G401.6 (cell line): ENCODE data around the gene ATG7.

Experiments used
- FAIRE-seq: peaks from 2 replicates; lab custom pipeline; 2012; peaks lifted over from hg19 to GRCh38; lab: Jason Lieb, UNC

Gene ATG7

DNA sequence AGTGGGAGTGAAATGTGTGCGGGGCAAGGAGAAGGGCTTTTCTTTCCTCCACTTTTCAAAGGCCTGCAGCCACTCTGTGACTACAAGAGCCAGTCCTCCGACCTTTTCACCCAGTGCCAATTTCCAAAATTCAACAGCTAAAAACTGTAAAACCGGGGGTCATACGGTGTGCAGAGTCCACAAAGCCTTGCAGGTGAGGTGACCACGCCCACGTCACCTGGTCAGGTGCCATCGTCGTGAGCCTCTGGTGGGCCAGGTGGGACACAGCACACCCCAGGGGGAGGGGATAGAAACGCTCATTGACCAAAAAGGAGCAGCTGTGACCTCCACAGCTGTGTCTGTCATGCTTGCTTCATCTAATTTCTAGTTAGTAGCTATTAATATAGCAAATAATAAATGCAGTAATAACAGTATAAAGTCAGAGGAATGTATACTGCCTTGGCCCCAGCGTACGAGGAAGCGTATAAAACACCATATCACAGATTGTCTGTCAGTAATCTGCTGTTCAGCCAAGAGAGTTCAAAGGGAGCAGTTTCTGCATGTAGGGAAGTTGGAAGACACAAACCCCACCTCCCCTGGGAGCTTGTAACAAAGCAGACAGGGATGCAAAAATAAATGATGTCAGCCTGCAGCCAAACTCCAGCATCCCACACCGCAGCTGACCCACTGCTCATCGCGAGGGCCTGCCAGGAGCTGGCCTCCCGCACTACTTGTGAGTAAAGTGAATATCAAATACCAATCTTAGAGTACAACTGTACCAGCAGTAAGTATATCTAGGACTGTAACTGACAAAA is 284.9 kb downstream of the ATG7 start:
- FAIRE-seq, result no peak

DNA sequence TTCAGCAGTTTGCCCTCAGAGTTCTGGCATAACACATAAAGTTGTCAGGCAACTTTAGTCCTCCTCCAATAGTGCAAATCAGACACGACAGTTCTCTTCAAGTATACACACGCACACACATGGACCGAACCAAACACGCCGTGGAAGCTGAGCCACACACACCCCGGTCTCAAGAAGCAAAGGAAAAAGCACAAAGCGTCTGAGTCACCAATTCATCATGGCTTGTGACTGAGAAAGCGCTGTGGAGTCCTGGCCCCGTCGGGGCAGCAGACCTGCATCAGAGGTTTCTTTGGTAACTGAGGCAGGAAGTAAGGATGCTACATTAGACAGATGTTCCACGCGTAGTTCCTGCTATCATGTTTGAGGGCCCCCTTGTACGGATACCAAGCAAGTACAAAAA is 285.8 kb downstream of the ATG7 start:
- no peak for FAIRE-seq

DNA sequence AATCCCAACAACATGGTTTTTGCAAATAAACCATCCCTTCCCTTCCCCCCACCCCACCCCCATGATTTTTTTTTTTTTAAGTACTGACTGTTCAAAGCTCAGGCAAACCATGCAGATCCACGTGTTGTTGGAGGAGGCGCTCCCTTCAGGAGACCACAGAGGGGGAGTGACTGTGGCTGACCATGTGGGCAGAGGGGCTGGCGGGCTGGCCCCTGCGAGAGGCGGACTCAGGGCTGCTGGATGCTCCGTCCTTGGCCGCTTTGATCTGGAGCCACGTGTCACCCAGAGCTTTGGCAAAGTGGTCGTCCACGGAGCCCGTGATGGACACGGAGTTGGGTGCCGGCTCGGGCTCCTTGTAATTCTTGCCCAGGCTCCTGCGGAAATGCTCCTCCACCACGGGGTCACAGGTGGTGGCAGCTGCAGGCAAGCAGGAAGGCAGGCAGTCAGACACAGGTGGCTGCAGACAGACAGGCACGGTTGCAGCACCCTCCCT is 286.3 kb downstream of the ATG7 start:
- FAIRE-seq, result no peak

- no peak for FAIRE-seq
Observed at GRCh38 chr3:11558918-11559815, 287.0 kb downstream of the ATG7 start.

GRCh38 chr3:11559816-11560633 is 287.8 kb downstream of the ATG7 start:
- FAIRE-seq, result no peak

- no peak for FAIRE-seq
Observed at GRCh38 chr3:11560746-11561145, 288.5 kb downstream of the ATG7 start.

GRCh38 chr3:11562277-11562881 is 290.2 kb downstream of the ATG7 start:
- FAIRE-seq, result no peak

DNA sequence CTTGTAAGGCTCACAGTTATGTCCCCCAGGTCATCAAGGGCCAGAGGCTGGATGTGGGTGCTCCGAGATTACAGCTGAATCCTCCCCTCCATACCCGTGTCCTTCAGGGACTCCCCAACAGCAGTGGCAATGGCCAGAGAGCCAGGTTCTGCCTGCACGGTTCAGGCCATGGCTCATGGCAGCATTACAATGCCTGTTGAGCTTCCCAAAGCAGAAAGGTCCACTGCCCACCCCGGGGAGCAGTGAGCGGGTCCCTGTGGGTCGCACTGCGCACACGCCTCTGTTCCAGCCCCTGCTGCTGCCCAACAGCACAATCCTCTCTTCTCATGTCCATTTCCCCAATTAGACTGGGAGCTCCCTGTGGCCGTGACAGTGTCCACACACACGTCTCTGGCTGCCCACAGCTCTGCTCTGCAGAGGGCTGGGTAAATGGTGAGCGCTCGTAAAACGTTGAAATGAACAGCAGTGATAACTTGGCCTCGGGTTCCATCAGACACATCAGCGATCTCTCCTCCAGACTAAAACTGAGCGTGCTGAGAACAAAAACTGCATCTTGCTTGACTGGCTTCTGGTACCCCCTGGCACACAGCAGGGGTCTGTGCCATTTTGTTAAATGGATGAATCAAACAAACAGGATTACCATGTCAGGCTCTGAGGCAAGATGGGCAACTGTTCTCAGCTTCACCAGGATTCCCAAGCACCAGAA is 291.1 kb downstream of the ATG7 start:
- no peak for FAIRE-seq

- FAIRE-seq, result no peak
Observed at GRCh38 chr3:11563865-11564185, 291.6 kb downstream of the ATG7 start.

- FAIRE-seq, result no peak
Observed at GRCh38 chr3:11564577-11565001, 292.4 kb downstream of the ATG7 start.

- FAIRE-seq, result no peak
Observed at GRCh38 chr3:11565072-11565471, 292.9 kb downstream of the ATG7 start.

- FAIRE-seq, result no peak
Observed at GRCh38 chr3:11565492-11565891, 293.3 kb downstream of the ATG7 start.

DNA sequence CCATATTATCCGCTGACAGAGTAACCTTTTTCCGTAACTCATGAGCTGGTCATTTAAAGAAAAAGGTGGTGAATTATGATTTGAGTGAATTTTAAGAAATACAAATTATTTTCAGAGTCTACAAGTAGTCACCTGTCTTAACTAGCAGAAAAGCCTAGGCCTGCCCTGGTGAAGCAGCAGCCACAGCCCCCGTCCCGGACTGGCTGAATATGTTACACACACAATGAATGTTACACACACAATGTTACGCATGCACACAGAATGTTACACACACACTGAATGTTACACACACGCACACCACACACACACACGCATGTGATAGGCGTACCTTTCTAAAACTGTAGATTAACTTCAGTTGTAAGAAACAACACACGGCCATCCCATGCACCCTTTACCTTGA is 293.7 kb downstream of the ATG7 start:
- FAIRE-seq, result no peak

- no peak for FAIRE-seq
Observed at GRCh38 chr3:11566478-11566877, 294.3 kb downstream of the ATG7 start.

DNA sequence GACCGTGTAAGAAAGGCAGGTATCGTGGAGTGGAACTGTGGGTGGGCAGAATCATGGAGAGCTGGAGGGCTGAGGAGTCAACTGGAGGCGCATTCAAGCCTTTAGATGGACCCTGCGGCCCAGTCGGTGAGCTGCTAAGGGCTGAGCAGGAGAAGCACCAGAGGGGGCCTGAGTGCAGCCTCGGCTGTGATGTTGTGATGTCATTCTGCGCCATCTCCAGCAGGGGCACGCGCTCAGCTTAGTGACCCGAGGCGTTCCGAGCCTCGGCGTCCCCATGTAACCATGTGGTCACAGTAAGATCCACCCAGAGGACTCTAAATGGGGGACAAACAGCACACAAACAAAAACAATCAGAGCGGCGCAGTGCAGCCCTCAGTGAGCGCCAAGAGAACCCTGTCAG is 294.7 kb downstream of the ATG7 start:
- no peak for FAIRE-seq

DNA sequence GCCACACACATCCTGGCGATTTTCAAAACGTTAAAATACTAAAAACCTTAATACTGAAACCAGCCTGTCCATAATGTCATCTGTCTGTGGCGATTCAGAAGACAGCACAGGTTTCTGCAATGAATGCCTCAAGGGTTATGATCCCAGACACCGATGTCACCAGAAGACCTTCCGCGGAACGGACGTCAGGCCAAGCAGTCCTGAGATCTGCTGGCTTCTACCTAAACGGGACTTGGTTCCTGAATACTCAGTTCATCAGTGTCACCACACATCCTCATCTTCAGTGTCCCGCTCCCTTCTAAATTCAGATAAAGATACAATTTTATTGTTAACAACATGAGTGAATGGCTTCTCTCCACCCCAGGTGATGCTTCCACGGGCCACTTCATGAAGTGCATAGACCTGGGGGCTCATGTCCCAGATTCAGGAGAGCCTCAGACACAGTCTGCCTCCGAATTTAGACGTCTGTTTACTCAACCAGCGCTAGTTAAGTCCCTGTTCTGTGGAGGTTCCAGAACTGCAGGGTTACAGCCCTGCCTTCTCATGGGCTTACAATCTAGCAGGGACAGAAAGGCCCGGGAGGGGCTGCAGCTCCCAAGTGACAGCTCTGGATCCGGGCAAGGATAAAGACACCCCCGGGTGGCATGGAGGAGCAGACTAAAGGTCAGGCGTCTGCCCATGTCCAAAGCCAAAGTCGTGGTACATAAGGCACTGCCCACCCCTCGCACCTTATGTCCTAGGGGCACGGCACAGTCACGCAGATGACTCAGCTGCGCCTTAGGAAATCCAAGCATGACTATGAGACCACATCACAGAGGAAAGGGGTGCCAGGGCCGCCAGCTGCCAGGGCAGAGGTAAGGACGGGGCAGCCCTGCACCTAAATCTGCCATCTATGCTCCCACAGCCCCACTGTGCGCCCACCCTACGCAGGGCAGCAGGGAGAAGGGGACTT is 295.6 kb downstream of the ATG7 start:
- no peak for FAIRE-seq

- no peak for FAIRE-seq
Observed at GRCh38 chr3:11568503-11569155, 296.4 kb downstream of the ATG7 start.

- no peak for FAIRE-seq
Observed at GRCh38 chr3:11569156-11569741, 297.1 kb downstream of the ATG7 start.

- no peak for FAIRE-seq
Observed at GRCh38 chr3:11570251-11570650, 298.1 kb downstream of the ATG7 start.
